Endothelial cell of umbilical vein (primary cell): Measurements from ENCODE around the gene FAM209A. TPM values are rescaled to one million over a fixed set of nuclear protein-coding genes. Genes with fewer than 3 reads are reported as not detected.

ENCODE experiments used
- BruUV-seq: library from RNA; stranded (reverse); fragments of 400-500 nt; replicated peaks from 2 replicates; lab custom pipeline; 2021; lab: Mats Ljungman, UMichigan
- CTCF ChIA-PET: fragments of 300-600, 350-600 bp; sonication (Branson Sonifier 250); formaldehyde crosslinking; loops from one replicate; lab custom pipeline; 2021; ENCODE audit warnings: antibody characterized with exemption, inconsistent platforms; lab: Charles Lee
- POLR2A ChIA-PET: fragments of 300-600, 350-600 bp; sonication (Branson Sonifier 250); formaldehyde crosslinking; loops from one replicate; lab custom pipeline; 2021; ENCODE audit warnings: antibody characterized with exemption, inconsistent platforms; lab: Charles Lee
- DNase-seq: peaks from one replicate; pipeline ENCODE4 v3.0.0-alpha.2; 2011; ENCODE audit warnings: low read depth, low spot score
- FAIRE-seq: peaks from 2 replicates; lab custom pipeline; 2011; peaks lifted over from hg19 to GRCh38; lab: Jason Lieb, UNC
- H2AFZ ChIP-seq: 2 replicates; pipeline ENCODE4 v1.6.0; 2012; ENCODE audit warnings: low read depth, low read length, control low read depth, inconsistent platforms
- H3K27ac ChIP-seq: 2 replicates; pipeline ENCODE4 v1.5.1; 2011; ENCODE audit warnings: low read depth, mild to moderate bottlenecking, control low read depth, low read length, moderate library complexity; ENCODE audit not compliant: insufficient read depth
- H3K27me3 ChIP-seq, 2 experiments: 2 replicates each; pipeline versions ENCODE4 v1.6.0 to v1.6.1; 2011; ENCODE audit warnings: low read length in 2 of 2, mixed read lengths in 1 of 2; ENCODE audit not compliant: control insufficient read depth in 2 of 2, insufficient read depth in 2 of 2
- H3K36me3 ChIP-seq, 2 experiments: 2 replicates in 1 of 2; 3 replicates in 1 of 2; pipeline ENCODE4 v1.5.1; 2011; ENCODE audit warnings: low read length in 2 of 2, mild to moderate bottlenecking in 1 of 2, moderate library complexity in 1 of 2; ENCODE audit not compliant: control insufficient read depth in 2 of 2, insufficient read depth in 2 of 2; ENCODE audit errors: extremely low read depth in 1 of 2
- H3K4me1 ChIP-seq: 3 replicates; pipeline ENCODE4 v1.5.1; 2011; ENCODE audit warnings: mild to moderate bottlenecking, low read length; ENCODE audit not compliant: control insufficient read depth, insufficient read depth; ENCODE audit errors: extremely low read depth
- H3K4me2 ChIP-seq: 2 replicates; pipeline ENCODE4 v1.6.1; 2011; ENCODE audit warnings: low read length, control low read depth, mixed read lengths; ENCODE audit not compliant: insufficient read depth
- H3K4me3 ChIP-seq, 3 experiments: fragments of 200-600 bp in 1 of 3; sonication (generic), shearing (Covaris generic) in 1 of 3; replicated peaks in 1 of 3; 2 replicates each; pipeline ENCODE4 v1.5.1; 2011 to 2016; ENCODE audit warnings: control low read depth in 3 of 3, low read length in 3 of 3, mild to moderate bottlenecking in 2 of 3, inconsistent platforms in 1 of 3, low read depth in 1 of 3, moderate library complexity in 1 of 3; ENCODE audit not compliant: insufficient read depth in 1 of 3
- H3K79me2 ChIP-seq: 2 replicates; pipeline ENCODE4 v1.6.0; 2012; ENCODE audit warnings: low read length, inconsistent platforms; ENCODE audit not compliant: control insufficient read depth, insufficient read depth
- H3K9ac ChIP-seq: replicated peaks from 2 replicates; pipeline ENCODE3; 2011; ENCODE audit warnings: low read length, control low read depth; ENCODE audit not compliant: insufficient read depth; ENCODE audit errors: extremely low read depth
- H3K9me1 ChIP-seq: replicated peaks from 3 replicates; pipeline ENCODE4 v1.6.0; 2011; ENCODE audit warnings: mild to moderate bottlenecking, low read length; ENCODE audit not compliant: control insufficient read depth, insufficient read depth; ENCODE audit errors: extremely low read depth
- H3K9me3 ChIP-seq: replicated peaks from 2 replicates; pipeline ENCODE4 v1.5.1; 2012; ENCODE audit warnings: low read length, inconsistent platforms; ENCODE audit not compliant: control insufficient read depth, insufficient read depth
- H4K20me1 ChIP-seq: replicated peaks from 2 replicates; pipeline ENCODE3; 2011; ENCODE audit warnings: mild to moderate bottlenecking, low read length; ENCODE audit not compliant: control insufficient read depth, insufficient read depth; ENCODE audit errors: extremely low read depth
- EZH2 ChIP-seq: IDR thresholded peaks from 2 replicates; pipeline ENCODE4 v1.6.1; 2012; ENCODE audit warnings: borderline replicate concordance, low read depth, mild to moderate bottlenecking, moderate library complexity, low read length, inconsistent platforms; ENCODE audit not compliant: severe bottlenecking
- FOS ChIP-seq: IDR thresholded peaks from 2 replicates; pipeline ENCODE4 v1.6.1; 2011; ENCODE audit warnings: mild to moderate bottlenecking, low read length, moderate library complexity, borderline replicate concordance; ENCODE audit not compliant: insufficient read depth
- GATA2 ChIP-seq: IDR thresholded peaks from 2 replicates; pipeline ENCODE4 v1.7.0; 2011; ENCODE audit warnings: low read depth, mild to moderate bottlenecking, moderate library complexity, mixed read lengths, low read length; ENCODE audit not compliant: insufficient read length, insufficient read depth
- JUN ChIP-seq: IDR thresholded peaks from 2 replicates; pipeline ENCODE4 v1.6.1; 2011; ENCODE audit warnings: borderline replicate concordance, low read depth; ENCODE audit not compliant: insufficient read length, insufficient read depth
- MYC ChIP-seq: IDR thresholded peaks from one replicate; pipeline ENCODE4 v1.6.1; 2011; ENCODE audit warnings: mild to moderate bottlenecking, low read depth, low read length
- POLR2A ChIP-seq: IDR thresholded peaks from 2 replicates; pipeline ENCODE4 v1.6.1; 2012; ENCODE audit warnings: low read depth, mild to moderate bottlenecking, control low read depth, low read length
- POLR2AphosphoS5 ChIP-seq: IDR thresholded peaks from 2 replicates; pipeline ENCODE4 v1.6.1; 2012; ENCODE audit warnings: low read depth, mild to moderate bottlenecking, control low read depth, low read length, moderate library complexity; ENCODE audit not compliant: insufficient read depth
- dilution Hi-C: fragments of 300-500 bp; cut with MboI; formaldehyde crosslinking; loops from one replicate; pipeline ENCODE4 v1.15.0; 2019; ENCODE audit warnings: low sequenced_read_pairs; ENCODE audit not compliant: extremely low pct_ligation_motif_present
- intact Hi-C: fragments of 100-400 bp; cut with micrococcal nuclease; formaldehyde crosslinking; loops from one replicate; pipeline ENCODE4 v1.10.0; 2022
- polyA plus RNA-seq, 4 experiments: library from polyadenylated mRNA; depleted of rRNA in 3 of 4; stranded (reverse) in 3 of 4; unstranded in 1 of 4; fragments of >200 nt; gene quantifications; 2 replicates each; pipeline versions ENCODE4 v1.2.1 to v1.2.3, GENCODE V29; 2011 to 2012; ENCODE audit warnings: missing spikeins in 1 of 4
- total RNA-seq: library from RNA; stranded (reverse); gene quantifications from 2 replicates; pipeline ENCODE4 v1.2.3, GENCODE V29; 2021
- TF ChIP-seq, protein P1 (sequence below), 2 donors: IDR thresholded peaks; 1 replicate in 1 of 2; 2 replicates in 1 of 2; pipeline ENCODE4 v1.5.1; 2011; ENCODE audit warnings: low read length in 2 of 2, mild to moderate bottlenecking in 2 of 2, moderate library complexity in 2 of 2, control low read depth in 1 of 2, inconsistent platforms in 1 of 2, low read depth in 1 of 2; ENCODE audit not compliant: insufficient read depth in 1 of 2; ENCODE audit errors: extremely low read depth in 1 of 2
- TF ChIP-seq, protein P2 (sequence below): IDR thresholded peaks from 2 replicates; pipeline ENCODE4 v1.6.1; 2011; ENCODE audit not compliant: insufficient read depth, insufficient read length

Gene FAM209A
- total and polyA plus RNA-seq, 2 donors (not counting 3 experiments of a cell fraction or from before 2014, with no cell fraction given): 0.37 to 0.49 TPM

DNA sequence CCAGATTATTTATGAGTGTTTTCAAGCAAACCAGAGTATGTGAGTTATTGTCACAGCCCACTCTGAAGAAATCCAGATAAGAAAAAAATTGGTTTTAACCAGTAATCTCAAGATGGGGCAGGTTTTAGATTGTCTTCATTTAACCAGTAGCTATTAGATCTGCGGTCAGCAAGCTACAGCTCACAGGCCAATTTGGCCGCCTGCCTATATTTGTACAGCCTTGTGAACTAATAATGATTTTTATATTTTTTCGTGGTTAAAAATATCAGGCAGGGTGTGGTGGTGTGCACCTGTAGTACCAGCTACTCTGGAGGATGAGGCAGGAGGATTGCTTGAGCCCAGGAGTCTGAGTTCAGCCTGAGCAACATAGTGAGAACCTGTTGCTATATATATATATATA lies 13.5 kb downstream of the FAM209A start:
- Histone ChIP-seq H4K20me1 (no peaks in the 10 kb centered on the region), H3K9me1 (no peaks in the 10 kb centered on the region), H3K4me2 (no peak overlapping the region), H3K79me2 (no peaks in the 10 kb centered on the region), H3K4me3 (no peak overlapping the region), H3K36me3 (no peaks in the 10 kb centered on the region), H3K27ac (no peak overlapping the region), H3K4me1 (no peaks in the 10 kb centered on the region), H3K9me3 (no peaks in the 10 kb centered on the region), H3K27me3 (no peaks in the 10 kb centered on the region), H3K9ac (no peak overlapping the region), H2AFZ (no peak overlapping the region)
- FAIRE-seq (no peak), DNase-seq (no peak)
- no peak for TF ChIP-seq POLR2AphosphoS5
- no peak for TF ChIP-seq FOS
- TF ChIP-seq, protein P1, sequence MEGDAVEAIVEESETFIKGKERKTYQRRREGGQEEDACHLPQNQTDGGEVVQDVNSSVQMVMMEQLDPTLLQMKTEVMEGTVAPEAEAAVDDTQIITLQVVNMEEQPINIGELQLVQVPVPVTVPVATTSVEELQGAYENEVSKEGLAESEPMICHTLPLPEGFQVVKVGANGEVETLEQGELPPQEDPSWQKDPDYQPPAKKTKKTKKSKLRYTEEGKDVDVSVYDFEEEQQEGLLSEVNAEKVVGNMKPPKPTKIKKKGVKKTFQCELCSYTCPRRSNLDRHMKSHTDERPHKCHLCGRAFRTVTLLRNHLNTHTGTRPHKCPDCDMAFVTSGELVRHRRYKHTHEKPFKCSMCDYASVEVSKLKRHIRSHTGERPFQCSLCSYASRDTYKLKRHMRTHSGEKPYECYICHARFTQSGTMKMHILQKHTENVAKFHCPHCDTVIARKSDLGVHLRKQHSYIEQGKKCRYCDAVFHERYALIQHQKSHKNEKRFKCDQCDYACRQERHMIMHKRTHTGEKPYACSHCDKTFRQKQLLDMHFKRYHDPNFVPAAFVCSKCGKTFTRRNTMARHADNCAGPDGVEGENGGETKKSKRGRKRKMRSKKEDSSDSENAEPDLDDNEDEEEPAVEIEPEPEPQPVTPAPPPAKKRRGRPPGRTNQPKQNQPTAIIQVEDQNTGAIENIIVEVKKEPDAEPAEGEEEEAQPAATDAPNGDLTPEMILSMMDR (IDR thresholded peaks at IDR 0.05; ENCODE audit: extremely low read depth in 1 of 2, insufficient read depth in 1 of 2, low read depth in 1 of 2, low read length in 2 of 2): no peak
- TF ChIP-seq, protein P2, sequence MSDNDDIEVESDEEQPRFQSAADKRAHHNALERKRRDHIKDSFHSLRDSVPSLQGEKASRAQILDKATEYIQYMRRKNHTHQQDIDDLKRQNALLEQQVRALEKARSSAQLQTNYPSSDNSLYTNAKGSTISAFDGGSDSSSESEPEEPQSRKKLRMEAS: no peak
- no peak for TF ChIP-seq POLR2A
- no peak for TF ChIP-seq GATA2
- no peak for TF ChIP-seq MYC
- TF ChIP-seq JUN: no peak
- no peak for TF ChIP-seq EZH2
- ChIA-PET POLR2A (no interaction called here), CTCF (interaction anchor here (1.3 kb wide), 1 partner anchor 13 kb away, joined by 8 read pairs; no protein-coding TSS in a partner anchor)
- dilution Hi-C loops: no loop called here
- no TSS peak for BruUV-seq
- intact Hi-C loops: no loop called here
